GM20000 (cell line): ENCODE results near the gene NUDT22.

Source experiments
- DNase-seq: peaks from one replicate; pipeline ENCODE4 v3.0.0; 2012; ENCODE audit warnings: low spot score
- CTCF ChIP-seq: IDR thresholded peaks from 2 replicates; pipeline ENCODE4 v1.5.1; 2012; ENCODE audit warnings: mild to moderate bottlenecking, control low read depth; ENCODE audit errors: extremely low read depth, missing control alignments

NUDT22 gene

GRCh38 chr11:64230171-64230984 lies 4.3 kb downstream of the NUDT22 start, which contains the start of gene DNAJC4:
TSS of gene DNAJC4 (plus strand) at chr11:64230548. CDS start at chr11:64230855, 307 bp downstream.
- peak; percentile 93 for DNase-seq
- no peak for TF ChIP-seq CTCF

GRCh38 chr11:64230985-64231365 lies 4.9 kb downstream of the NUDT22 start:
- TF ChIP-seq CTCF = no peak
- no peak for DNase-seq

GRCh38 chr11:64231546-64231945 lies 5.5 kb downstream of the NUDT22 start:
- no peak for TF ChIP-seq CTCF
- no peak for DNase-seq

- TF ChIP-seq CTCF = no peak
- no peak for DNase-seq
Observed at GRCh38 chr11:64232182-64232966, 6.3 kb downstream of the NUDT22 start.

- no peak for DNase-seq
- no peak for TF ChIP-seq CTCF
Observed at GRCh38 chr11:64232967-64233315, 6.9 kb downstream of the NUDT22 start.

GRCh38 chr11:64233913-64234586 lies 8.0 kb downstream of the NUDT22 start, which contains the start of gene VEGFB:
TSS of gene VEGFB (plus strand) at chr11:64234584. CDS start at chr11:64234834, 250 bp downstream.
- no peak for TF ChIP-seq CTCF
- DNase-seq = peak; percentile 94
